Keratinocyte (primary cell): ENCODE results near the gene KRT31. TPM values are rescaled to one million over a fixed set of nuclear protein-coding genes. Genes with fewer than 3 reads are reported as not detected.

Experiments
- DNase-seq: peaks from one replicate; pipeline ENCODE4 v3.0.0-alpha.2; 2011; ENCODE audit warnings: low read depth, missing footprints, low spot score
- FAIRE-seq: peaks from 2 replicates; lab custom pipeline; 2011; peaks lifted over from hg19 to GRCh38; lab: Jason Lieb, UNC
- H2AFZ ChIP-seq: 2 replicates; pipeline ENCODE4 v1.6.0; 2012; ENCODE audit warnings: low read length, control low read depth, inconsistent platforms; ENCODE audit not compliant: control insufficient read depth
- H3K27ac ChIP-seq: 2 replicates; pipeline ENCODE4 v1.5.1; 2011; ENCODE audit warnings: low read length; ENCODE audit not compliant: control insufficient read depth, insufficient read depth
- H3K27me3 ChIP-seq: 3 replicates; pipeline ENCODE4 v1.6.0; 2011; ENCODE audit warnings: low read length; ENCODE audit not compliant: control insufficient read depth, insufficient read depth; ENCODE audit errors: extremely low read depth
- H3K36me3 ChIP-seq, 2 experiments: 2 replicates in 1 of 2; 3 replicates in 1 of 2; pipeline ENCODE4 v1.5.1; 2011; ENCODE audit warnings: low read length in 2 of 2, mild to moderate bottlenecking in 1 of 2; ENCODE audit not compliant: control insufficient read depth in 2 of 2, insufficient read depth in 2 of 2; ENCODE audit errors: extremely low read depth in 1 of 2
- H3K4me1 ChIP-seq: 3 replicates; pipeline ENCODE4 v1.5.1; 2011; ENCODE audit warnings: low read length; ENCODE audit not compliant: control insufficient read depth, insufficient read depth; ENCODE audit errors: extremely low read depth
- H3K4me2 ChIP-seq: 3 replicates; pipeline ENCODE4 v1.6.0; 2011; ENCODE audit warnings: low read depth, low read length; ENCODE audit not compliant: control insufficient read depth, insufficient read depth; ENCODE audit errors: extremely low read depth
- H3K4me3 ChIP-seq, 3 experiments: fragments of 200-600 bp in 1 of 3; sonication (generic) in 1 of 3; 2 replicates in 2 of 3; 3 replicates in 1 of 3; pipeline ENCODE4 v1.5.1; 2011 to 2016; ENCODE audit warnings: low read length in 3 of 3, mild to moderate bottlenecking in 3 of 3, control low read depth in 2 of 3, inconsistent platforms in 1 of 3, low read depth in 1 of 3, mixed read lengths in 1 of 3, mixed run types in 1 of 3, moderate library complexity in 1 of 3; ENCODE audit not compliant: control insufficient read depth in 2 of 3, insufficient read depth in 2 of 3; ENCODE audit errors: extremely low read depth in 1 of 3
- H3K79me2 ChIP-seq: 2 replicates; pipeline ENCODE4 v1.6.0; 2012; ENCODE audit warnings: low read length; ENCODE audit not compliant: control insufficient read depth, insufficient read depth
- H3K9ac ChIP-seq: 3 replicates; pipeline ENCODE4 v1.6.0; 2011; ENCODE audit warnings: low read length; ENCODE audit not compliant: control insufficient read depth, insufficient read depth; ENCODE audit errors: extremely low read depth
- H3K9me1 ChIP-seq: 3 replicates; pipeline ENCODE4 v1.6.0; 2011; ENCODE audit warnings: low read length; ENCODE audit not compliant: control insufficient read depth, insufficient read depth; ENCODE audit errors: extremely low read depth
- H3K9me3 ChIP-seq: 2 replicates; pipeline ENCODE4 v1.5.1; 2012; ENCODE audit warnings: low read depth, low read length; ENCODE audit not compliant: control insufficient read depth
- H4K20me1 ChIP-seq: 3 replicates; pipeline ENCODE4 v1.6.0; 2011; ENCODE audit warnings: low read length; ENCODE audit not compliant: control insufficient read depth, insufficient read depth; ENCODE audit errors: extremely low read depth
- CTCF ChIP-seq, 3 experiments: IDR thresholded peaks in 1 of 3; conservative IDR thresholded peaks in 1 of 3; optimal IDR thresholded peaks in 1 of 3; 2 replicates in 2 of 3; 3 replicates in 1 of 3; pipeline versions ENCODE3 to v1.5.1; 2011; ENCODE audit warnings: low read length in 3 of 3, mild to moderate bottlenecking in 3 of 3, moderate library complexity in 2 of 3, control low read depth in 1 of 3, inconsistent platforms in 1 of 3; ENCODE audit not compliant: insufficient read depth in 2 of 3; ENCODE audit errors: extremely low read depth in 1 of 3
- EZH2 ChIP-seq: IDR thresholded peaks from one replicate; pipeline ENCODE4 v1.6.1; 2012; ENCODE audit warnings: inconsistent platforms, mild to moderate bottlenecking, low read length, moderate library complexity
- dilution Hi-C: fragments of 300-500 bp; cut with MboI; formaldehyde crosslinking; loops from one replicate; pipeline ENCODE4 v1.7.0; 2020; ENCODE audit warnings: low sequenced_read_pairs; ENCODE audit not compliant: extremely low pct_ligation_motif_present
- polyA plus RNA-seq, 5 experiments: library from polyadenylated mRNA; depleted of rRNA in 3 of 5; stranded (reverse) in 3 of 5; stranded (forward) in 1 of 5; unstranded in 1 of 5; fragments of >200 nt; gene quantifications; 1 replicate in 1 of 5; 2 replicates in 3 of 5; 3 replicates in 1 of 5; pipeline versions ENCODE4 v1.2.1 to v1.2.3, GENCODE V29; 2011 to 2012; ENCODE audit warnings: missing spikeins in 2 of 5, low read depth in 1 of 5, low replicate concordance in 1 of 5

The KRT31 gene
- polyA plus RNA-seq, 1 donor (not counting 4 experiments of a cell fraction or from before 2014, with no cell fraction given) = 24.9 TPM

- Histone ChIP-seq H3K4me1 (no peaks in the 10 kb centered on the region), H3K9me3 (no peaks in the 10 kb centered on the region), H2AFZ (no peak overlapping the region), H4K20me1 (no peaks in the 10 kb centered on the region), H3K27me3 (no peaks in the 10 kb centered on the region), H3K36me3 (no peaks in the 10 kb centered on the region), H3K4me3 (no peak overlapping the region), H3K79me2 (no peaks in the 10 kb centered on the region), H3K4me2 (no peak overlapping the region), H3K9me1 (no peaks in the 10 kb centered on the region), H3K9ac (no peak overlapping the region), H3K27ac (no peak overlapping the region)
- dilution Hi-C loops = no loop called here
- FAIRE-seq = no peak
- DNase-seq = no peak
- TF ChIP-seq EZH2 (no peak), CTCF (optimal IDR thresholded peaks at IDR 0.05 in 1 of 3, IDR thresholded peaks at IDR 0.05 in 1 of 3, conservative IDR thresholded peaks at IDR 0.05 in 1 of 3; ENCODE audit: extremely low read depth in 1 of 3, insufficient read depth in 2 of 3, low read length in 3 of 3) (no peak)
Observed at GRCh38 chr17:41429667-41430066, 32.3 kb upstream of the KRT31 start.

GRCh38 chr17:41428591-41429291, 31.3 kb upstream of the KRT31 start:
- H3K27ac ChIP-seq = no peak overlapping the region
- no peak overlapping the region for H3K4me3 ChIP-seq
- H3K9ac ChIP-seq = no peak overlapping the region
- dilution Hi-C loops = no loop called here
- H3K79me2 ChIP-seq = no peaks in the 10 kb centered on the region
- FAIRE-seq = no peak
- no peaks in the 10 kb centered on the region for H3K9me1 ChIP-seq
- H2AFZ ChIP-seq = no peak overlapping the region
- H3K4me1 ChIP-seq = no peaks in the 10 kb centered on the region
- DNase-seq = no peak
- no peaks in the 10 kb centered on the region for H3K27me3 ChIP-seq
- H3K9me3 ChIP-seq = no peaks in the 10 kb centered on the region
- H3K36me3 ChIP-seq = no peaks in the 10 kb centered on the region
- TF ChIP-seq CTCF (optimal IDR thresholded peaks at IDR 0.05 in 1 of 3, IDR thresholded peaks at IDR 0.05 in 1 of 3, conservative IDR thresholded peaks at IDR 0.05 in 1 of 3; ENCODE audit: extremely low read depth in 1 of 3, insufficient read depth in 2 of 3, low read length in 3 of 3) (no peak), EZH2 (no peak)
- no peak overlapping the region for H3K4me2 ChIP-seq
- no peaks in the 10 kb centered on the region for H4K20me1 ChIP-seq
